CD14-positive monocyte (primary cell): Measurements from ENCODE around the gene SHB. TPM values are rescaled to one million over a fixed set of nuclear protein-coding genes. Genes with fewer than 3 reads are reported as not detected.

Experiments used
- DNase-seq, 3 donors: peaks; one replicate each; pipeline ENCODE4 v3.0.0-alpha.2; 2011 to 2022
- H2AFZ ChIP-seq: 2 replicates; pipeline ENCODE4 v1.6.0; 2012; ENCODE audit warnings: mild to moderate bottlenecking, low read depth, low read length, inconsistent platforms; ENCODE audit not compliant: insufficient read depth, poor library complexity, severe bottlenecking
- H3K27ac ChIP-seq, 2 donors: 1 replicate in 1 of 2; 2 replicates in 1 of 2; pipeline ENCODE4 v1.5.1; 2012 to 2013; ENCODE audit warnings: low read length in 2 of 2, control low read depth in 1 of 2, inconsistent platforms in 1 of 2, low read depth in 1 of 2, mild to moderate bottlenecking in 1 of 2
- H3K27me3 ChIP-seq, 2 donors: one replicate each; pipeline versions ENCODE4 v1.6.0 to v1.6.1; 2011 to 2013; ENCODE audit warnings: low read length in 2 of 2; ENCODE audit not compliant: control insufficient read depth in 2 of 2, insufficient read depth in 2 of 2
- H3K36me3 ChIP-seq, 2 donors: replicated peaks in 1 of 2; 1 replicate in 1 of 2; 2 replicates in 1 of 2; pipeline versions ENCODE4 v1.5.1 to v1.6.1; 2012 to 2013; ENCODE audit warnings: low read length in 2 of 2, control low read depth in 1 of 2, inconsistent platforms in 1 of 2, mild to moderate bottlenecking in 1 of 2; ENCODE audit not compliant: insufficient read depth in 2 of 2, control insufficient read depth in 1 of 2
- H3K4me1 ChIP-seq, 2 donors: 1 replicate in 1 of 2; 2 replicates in 1 of 2; pipeline versions ENCODE4 v1.5.1 to v1.6.1; 2012 to 2013; ENCODE audit warnings: low read length in 2 of 2, control low read depth in 1 of 2, inconsistent platforms in 1 of 2, mild to moderate bottlenecking in 1 of 2, moderate library complexity in 1 of 2; ENCODE audit not compliant: insufficient read depth in 2 of 2, control insufficient read depth in 1 of 2
- H3K4me2 ChIP-seq: replicated peaks from 2 replicates; pipeline ENCODE3; 2012; ENCODE audit warnings: low read length, moderate library complexity, mild to moderate bottlenecking; ENCODE audit not compliant: poor library complexity, severe bottlenecking; ENCODE audit errors: extremely low read depth
- H3K4me3 ChIP-seq, 3 experiments: fragments of 200-600 bp in 1 of 3; sonication (generic) in 1 of 3; replicated peaks in 1 of 3; 1 replicate in 2 of 3; 2 replicates in 1 of 3; pipeline ENCODE4 v1.5.1; 2011 to 2013; ENCODE audit warnings: low read length in 3 of 3, mild to moderate bottlenecking in 3 of 3, control low read depth in 2 of 3, low read depth in 2 of 3, inconsistent platforms in 1 of 3, moderate library complexity in 1 of 3
- H3K79me2 ChIP-seq: 2 replicates; pipeline ENCODE4 v1.6.0; 2012; ENCODE audit warnings: mild to moderate bottlenecking, control low read depth, inconsistent platforms, low read length, moderate library complexity; ENCODE audit not compliant: insufficient read depth
- H3K9ac ChIP-seq: 2 replicates; pipeline ENCODE4 v1.6.0; 2017; ENCODE audit warnings: low read length, mild to moderate bottlenecking; ENCODE audit not compliant: insufficient read depth, poor library complexity, severe bottlenecking
- H3K9me3 ChIP-seq, 2 donors: replicated peaks in 1 of 2; 1 replicate in 1 of 2; 2 replicates in 1 of 2; pipeline versions ENCODE4 v1.5.1 to v1.6.1; 2012 to 2013; ENCODE audit warnings: low read length in 2 of 2, control low read depth in 1 of 2; ENCODE audit not compliant: control insufficient read depth in 1 of 2, insufficient read depth in 1 of 2
- H4K20me1 ChIP-seq: 2 replicates; pipeline ENCODE4 v1.6.0; 2012; ENCODE audit warnings: mild to moderate bottlenecking, low read length, control low read depth, moderate library complexity; ENCODE audit not compliant: insufficient read depth
- H3K27ac Mint-ChIP-seq, 7 donors: one replicate each; pipeline ENCODE4 v1.8.0; 2020; ENCODE audit warnings: mild to moderate bottlenecking in 7 of 7, mixed read lengths in 7 of 7, moderate library complexity in 6 of 7, inconsistent platforms in 2 of 7
- H3K27me3 Mint-ChIP-seq, 3 donors: one replicate each; pipeline ENCODE4 v1.8.0; 2021 to 2022; ENCODE audit warnings: low read depth in 3 of 3, mild to moderate bottlenecking in 3 of 3, mixed read lengths in 3 of 3, moderate library complexity in 3 of 3, inconsistent platforms in 1 of 3
- H3K36me3 Mint-ChIP-seq, 2 donors: one replicate each; pipeline ENCODE4 v1.8.0; 2020; ENCODE audit warnings: mixed read lengths in 2 of 2, inconsistent platforms in 1 of 2, mild to moderate bottlenecking in 1 of 2
- H3K4me1 Mint-ChIP-seq: one replicate; pipeline ENCODE4 v1.8.0; 2020; ENCODE audit warnings: mild to moderate bottlenecking, mixed read lengths
- H3K4me3 Mint-ChIP-seq, 2 donors: one replicate each; pipeline ENCODE4 v1.8.0; 2020; ENCODE audit warnings: mild to moderate bottlenecking in 2 of 2, mixed read lengths in 2 of 2, moderate library complexity in 1 of 2
- H3K9me3 Mint-ChIP-seq, 7 donors: one replicate each; pipeline ENCODE4 v1.8.0; 2020 to 2022; ENCODE audit warnings: mixed read lengths in 7 of 7, mild to moderate bottlenecking in 6 of 7, moderate library complexity in 6 of 7, inconsistent platforms in 2 of 7
- CTCF ChIP-seq: fragments of 200-600 bp; IDR thresholded peaks from one replicate; pipeline ENCODE4 v1.8.0; 2022; ENCODE audit warnings: antibody characterized with exemption, mild to moderate bottlenecking
- WGBS: methylation state at CpG from one replicate; pipeline ENCODE4 v1.1.5; 2013; ENCODE audit warnings: missing lambda C conversion rate; ENCODE audit not compliant: insufficient coverage; 5-methylcytosine and 5-hydroxymethylcytosine counted together
- intact Hi-C, 2 donors: fragments of 100-400 bp; cut with micrococcal nuclease; formaldehyde crosslinking; loops; one replicate each; pipeline versions ENCODE4 v1.15.0 to v1.15.1; 2023
- polyA plus RNA-seq, 3 donors: library from polyadenylated mRNA; depleted of rRNA in 1 of 3; unstranded in 2 of 3; stranded (reverse) in 1 of 3; fragments of 300-500 nt in 2 of 3; fragments of >200 nt in 1 of 3; fragmentation: Illumina TruSeq in 2 of 3; gene quantifications; 1 replicate in 2 of 3; 2 replicates in 1 of 3; pipeline ENCODE4 v1.2.3, GENCODE V29; 2012 to 2021

The SHB gene
- polyA plus RNA-seq, 3 donors = 0.27 to 1.3 (median 0.31) TPM

- Histone ChIP-seq H3K27me3 (peaks cover 2 to 9% of the 10 kb centered on the region in 2 donors), H3K36me3 (no peaks in the 10 kb centered on the region), H2AFZ (no peak overlapping the region), H3K4me1 (peaks cover 34 to 46% of the 10 kb centered on the region in 2 donors), H3K27ac (no peak overlapping the region), H3K4me3 (no peak overlapping the region), H3K79me2 (no peaks in the 10 kb centered on the region), H3K4me2 (no peak overlapping the region), H3K9me3 (peaks cover 0 to 2% of the 10 kb centered on the region in 2 donors), H3K9ac (no peak overlapping the region), H4K20me1 (peaks cover 7% of the 10 kb centered on the region)
- Mint-ChIP-seq H3K9me3 (peaks cover 0 to 9% (median 2%) of the 10 kb centered on the region in 7 donors), H3K27ac (peak overlapping the region in 1 of 7 donors; percentile 68), H3K27me3 (peaks cover 18 to 22% (median 22%) of the 10 kb centered on the region in 3 donors), H3K4me3 (no peak overlapping the region), H3K36me3 (peaks cover 0 to 2% of the 10 kb centered on the region in 2 donors), H3K4me1 (peaks cover 30% of the 10 kb centered on the region)
- no peak for DNase-seq
- WGBS = 53% methylated on average over 3 of the region's 7 CpGs
- intact Hi-C loops = no loop called here
- no peak for TF ChIP-seq CTCF
Observed at GRCh38 chr9:38071470-38072134, 2.6 kb upstream of the SHB start.

GRCh38 chr9:38067859-38068681 lies 957 bp downstream of the SHB start:
- Histone ChIP-seq H4K20me1 (peaks cover 17% of the 10 kb centered on the region), H3K9me3 (no peaks in the 10 kb centered on the region), H3K27me3 (peaks cover 2 to 9% of the 10 kb centered on the region in 2 donors), H3K4me1 (peaks cover 22 to 31% of the 10 kb centered on the region in 2 donors), H3K4me2 (peak overlapping the region; percentile 84), H3K79me2 (no peaks in the 10 kb centered on the region), H2AFZ (peak overlapping the region; percentile 69), H3K9ac (peak overlapping the region; percentile 76), H3K4me3 (peak overlapping the region; percentile 43 to 91 (median 89)), H3K27ac (no peak overlapping the region), H3K36me3 (no peaks in the 10 kb centered on the region)
- intact Hi-C loops = loop anchor here (5.0 to 10.0 kb wide), 6 partner anchors 53 to 156 kb away; no protein-coding TSS in a partner anchor
- H3K36me3 Mint-ChIP-seq = peaks cover 0 to 6% of the 10 kb centered on the region in 2 donors
- peaks cover 0 to 4% (median 2%) of the 10 kb centered on the region in 7 donors for H3K9me3 Mint-ChIP-seq
- H3K4me3 Mint-ChIP-seq = peak overlapping the region; percentile 93 to 98
- DNase-seq = no peak
- peaks cover 50% of the 10 kb centered on the region for H3K4me1 Mint-ChIP-seq
- 1% methylated on average over 107 of the region's 107 CpGs for WGBS
- TF ChIP-seq CTCF = no peak
- H3K27me3 Mint-ChIP-seq = peaks cover 20 to 34% (median 27%) of the 10 kb centered on the region in 3 donors
- H3K27ac Mint-ChIP-seq = peak overlapping the region in 1 of 7 donors; percentile 77
